ENCODE results near the gene ARPC3.
"Not testable (repeated sequence)": the region's sequence is repeated elsewhere in the genome, so short reads cannot be mapped to it uniquely, and the experiment has no call there.

ARPC3 gene

DNA sequence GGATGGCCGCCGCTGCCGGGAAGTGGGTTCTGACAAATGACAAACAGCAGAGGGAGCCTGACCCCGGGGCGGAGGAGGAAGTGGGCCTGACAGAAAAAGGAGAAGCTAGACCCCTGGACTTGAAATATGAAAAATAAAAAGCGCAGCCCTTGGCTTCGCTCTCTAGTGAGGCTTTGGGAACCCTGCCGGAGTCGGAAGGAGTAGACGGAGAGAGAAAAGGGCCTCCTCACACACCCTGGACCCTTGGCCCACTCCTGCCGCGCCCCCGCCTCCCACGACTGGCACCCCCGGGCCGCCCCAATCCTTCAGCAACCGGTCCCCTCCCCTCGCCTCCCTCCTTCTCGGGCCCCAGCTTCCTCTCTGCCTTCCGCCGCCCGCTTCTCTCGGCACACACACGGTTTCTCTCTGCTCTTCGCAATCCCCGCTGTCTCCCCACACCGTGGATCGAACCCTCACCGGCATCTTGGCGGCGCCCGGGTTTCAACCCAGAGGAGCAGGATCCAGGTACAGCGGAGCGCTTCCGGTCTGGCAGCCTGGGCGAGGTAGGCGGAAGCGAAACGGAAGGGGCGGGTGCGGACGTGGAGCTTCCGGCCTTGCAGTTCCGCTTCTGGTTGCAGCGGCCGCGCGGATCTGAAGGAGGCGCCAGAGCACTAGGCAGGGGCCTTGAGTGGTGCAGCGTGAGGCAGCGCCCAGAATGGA lies at the start of gene ARPC3:
TSS of gene ARPC3 (minus strand) at position 539 of the 699 bp plus-strand sequence. CDS start at position 462, 77 bp downstream.
- peak within 1 kb of the TSS; percentile 81 to 86 for H3K9ac ChIP-seq (ENCODE audit: low read depth in 1 of 2, low read length in 2 of 2)
- H3K4me1 ChIP-seq (ENCODE audit: control insufficient read depth in 2 of 2, insufficient read depth in 2 of 2, low read length in 2 of 2) = peaks cover 6 to 10% of the 10 kb centered on the region in 2 donors

DNA sequence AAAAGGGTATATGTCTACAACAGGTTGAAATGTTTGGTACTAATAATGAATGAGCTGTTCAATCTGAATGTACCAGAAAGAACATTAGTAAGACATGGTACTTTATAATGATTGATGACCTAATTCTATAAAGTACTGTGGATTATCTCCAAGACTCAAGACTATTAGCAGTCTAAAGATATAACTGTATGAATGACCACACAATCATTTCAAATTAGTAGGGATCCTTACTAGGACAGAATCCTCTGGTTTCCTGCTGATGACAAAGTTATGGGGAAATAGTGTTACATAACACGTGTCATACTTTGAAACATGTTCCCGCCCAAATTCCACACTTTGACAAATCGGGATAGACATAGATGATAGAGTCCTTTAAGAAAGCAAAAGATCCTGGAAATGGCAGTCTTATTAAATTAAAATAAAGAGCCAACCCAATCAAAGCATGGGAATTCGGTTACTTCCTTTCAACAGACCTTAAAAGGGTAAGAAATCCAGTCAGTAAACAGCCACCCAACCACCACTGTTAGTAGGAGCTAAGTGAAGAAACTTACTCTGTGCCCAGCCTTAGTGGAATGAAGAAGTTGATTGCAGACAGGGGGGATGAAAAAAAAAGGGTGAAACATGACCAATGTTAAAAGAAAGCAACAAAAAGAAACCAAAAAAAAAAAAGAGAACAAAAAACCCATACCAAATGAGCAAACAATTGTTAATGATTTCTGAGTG lies 49.0 kb upstream of the ARPC3 start:
- Histone ChIP-seq H3K27me3 (ENCODE audit: control insufficient read depth in 2 of 2, insufficient read depth in 2 of 2, low read length in 2 of 2) (no peaks in the 10 kb centered on the region), H3K9me3 (ENCODE audit: control insufficient read depth in 2 of 2, low read length in 2 of 2) (no peaks in the 10 kb centered on the region), H3K27ac (ENCODE audit: low read depth in 2 of 2, low read length in 2 of 2) (no peak overlapping the region)

More for the DNA sequence above, at the start of gene ARPC3:
- peak within 1 kb of the TSS; percentile 95 for H3K4me3 ChIP-seq (ENCODE audit: low read length in 2 of 2)
- H3K27me3 ChIP-seq (ENCODE audit: control insufficient read depth in 2 of 2, insufficient read depth in 2 of 2, low read length in 2 of 2) = no peaks in the 10 kb centered on the region
- peaks cover 13 to 15% of the 10 kb centered on the region in 2 donors for H3K36me3 ChIP-seq (ENCODE audit: control insufficient read depth in 2 of 2, insufficient read depth in 2 of 2, low read length in 2 of 2)
- H3K27ac ChIP-seq (ENCODE audit: low read depth in 2 of 2, low read length in 2 of 2) = peak within 1 kb of the TSS; percentile 94 to 96
- H3K9me3 ChIP-seq (ENCODE audit: control insufficient read depth in 2 of 2, low read length in 2 of 2) = no peaks in the 10 kb centered on the region

DNA sequence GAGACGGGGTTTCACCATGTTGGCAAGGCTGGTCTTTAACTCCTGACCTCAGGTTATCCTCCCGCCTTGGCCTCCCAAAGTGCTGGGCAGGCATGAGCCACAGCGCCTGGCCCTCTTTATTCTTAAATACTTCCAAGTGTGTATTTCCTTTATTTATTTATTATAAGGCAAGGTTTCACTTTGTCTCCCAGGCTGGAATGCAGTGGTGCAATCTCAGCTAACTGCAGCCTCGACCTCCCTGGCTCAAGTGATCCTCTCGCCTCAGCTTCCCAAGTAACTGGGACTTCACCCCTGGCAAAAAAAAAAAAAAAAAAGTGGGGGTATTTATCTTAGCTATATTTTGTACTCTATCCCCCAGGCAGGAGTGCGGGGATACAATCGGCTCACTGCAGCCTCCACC lies 25.3 kb upstream of the ARPC3 start:
- Histone ChIP-seq H3K27ac (ENCODE audit: low read depth in 2 of 2, low read length in 2 of 2) (no peak overlapping the region), H3K36me3 (ENCODE audit: control insufficient read depth in 2 of 2, insufficient read depth in 2 of 2, low read length in 2 of 2) (no peaks in the 10 kb centered on the region), H3K4me3 (ENCODE audit: low read length in 2 of 2) (no peak overlapping the region), H3K9me3 (ENCODE audit: control insufficient read depth in 2 of 2, low read length in 2 of 2) (no peaks in the 10 kb centered on the region), H3K27me3 (ENCODE audit: control insufficient read depth in 2 of 2, insufficient read depth in 2 of 2, low read length in 2 of 2) (no peaks in the 10 kb centered on the region), H3K4me1 (ENCODE audit: control insufficient read depth in 2 of 2, insufficient read depth in 2 of 2, low read length in 2 of 2) (no peaks in the 10 kb centered on the region), H3K9ac (ENCODE audit: low read depth in 1 of 2, low read length in 2 of 2) (no peak overlapping the region)

More for the DNA sequence above, 49.0 kb upstream of the ARPC3 start:
- peaks cover 12 to 13% of the 10 kb centered on the region in 2 donors for H3K36me3 ChIP-seq (ENCODE audit: control insufficient read depth in 2 of 2, insufficient read depth in 2 of 2, low read length in 2 of 2)
- no peak overlapping the region for H3K4me3 ChIP-seq (ENCODE audit: low read length in 2 of 2)
- peaks cover 14 to 19% of the 10 kb centered on the region in 2 donors for H3K4me1 ChIP-seq (ENCODE audit: control insufficient read depth in 2 of 2, insufficient read depth in 2 of 2, low read length in 2 of 2)
- H3K9ac ChIP-seq (ENCODE audit: low read depth in 1 of 2, low read length in 2 of 2) = no peak overlapping the region

DNA sequence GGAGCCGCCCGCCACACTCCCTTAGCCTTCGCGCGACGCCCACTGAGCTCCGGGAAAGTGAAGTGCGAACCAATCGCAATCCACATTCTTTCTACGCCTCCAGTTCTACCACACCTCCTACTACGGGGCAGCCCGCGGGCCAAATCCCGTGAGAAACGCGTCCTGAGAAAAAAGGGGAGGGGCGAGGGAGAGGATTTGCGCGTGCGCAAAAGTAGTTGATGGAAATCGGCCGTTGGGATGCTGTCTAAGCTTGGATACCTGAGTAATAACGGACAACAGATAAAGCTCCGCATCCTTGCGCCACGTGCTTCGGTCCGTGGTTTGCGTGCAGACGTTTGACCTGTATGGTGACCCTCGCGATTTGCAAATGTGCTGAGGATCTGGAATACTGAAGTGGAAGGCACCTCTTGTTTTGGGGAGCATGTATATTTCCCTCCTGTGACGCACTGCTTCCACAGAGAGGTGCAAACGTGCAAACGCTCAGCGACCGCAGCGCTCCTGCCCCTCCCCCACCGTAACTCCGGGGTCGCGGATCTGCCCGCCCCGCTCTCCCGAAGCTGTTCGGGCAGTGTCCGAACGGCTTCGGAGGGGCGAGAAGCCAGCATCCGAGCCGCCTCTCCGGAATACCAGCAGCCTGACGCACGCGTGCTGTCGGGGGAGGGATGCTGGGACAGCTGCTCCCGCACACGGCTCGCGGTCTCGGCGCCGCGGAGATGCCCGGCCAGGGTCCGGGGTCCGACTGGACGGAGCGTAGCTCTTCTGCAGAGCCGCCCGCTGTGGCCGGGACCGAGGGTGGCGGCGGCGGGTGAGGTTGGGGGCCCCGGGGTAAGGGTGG lies 18.3 kb upstream of the ARPC3 start, which contains the start of the genes FAM216A and GPN3:
TSS of gene FAM216A (plus strand) at position 632 of the 835 bp plus-strand sequence. CDS start at position 663, 31 bp downstream.
TSS of gene GPN3 (minus strand) at position 44 of the 835 bp plus-strand sequence. CDS start 54 bp downstream, outside the sequence.
- peaks cover 16 to 21% of the 10 kb centered on the region in 2 donors for H3K4me1 ChIP-seq (ENCODE audit: control insufficient read depth in 2 of 2, insufficient read depth in 2 of 2, low read length in 2 of 2)
- H3K27me3 ChIP-seq (ENCODE audit: control insufficient read depth in 2 of 2, insufficient read depth in 2 of 2, low read length in 2 of 2) = no peaks in the 10 kb centered on the region
- peak within 1 kb of the TSS; percentile 82 to 86 for H3K9ac ChIP-seq (ENCODE audit: low read depth in 1 of 2, low read length in 2 of 2)
- H3K36me3 ChIP-seq (ENCODE audit: control insufficient read depth in 2 of 2, insufficient read depth in 2 of 2, low read length in 2 of 2) = peaks cover 10% of the 10 kb centered on the region in 2 donors
- H3K9me3 ChIP-seq (ENCODE audit: control insufficient read depth in 2 of 2, low read length in 2 of 2) = no peaks in the 10 kb centered on the region
- peak within 1 kb of the TSS; percentile 71 to 91 for H3K27ac ChIP-seq (ENCODE audit: low read depth in 2 of 2, low read length in 2 of 2)
- peak within 1 kb of the TSS; percentile 90 to 99 for H3K4me3 ChIP-seq (ENCODE audit: low read length in 2 of 2)

DNA sequence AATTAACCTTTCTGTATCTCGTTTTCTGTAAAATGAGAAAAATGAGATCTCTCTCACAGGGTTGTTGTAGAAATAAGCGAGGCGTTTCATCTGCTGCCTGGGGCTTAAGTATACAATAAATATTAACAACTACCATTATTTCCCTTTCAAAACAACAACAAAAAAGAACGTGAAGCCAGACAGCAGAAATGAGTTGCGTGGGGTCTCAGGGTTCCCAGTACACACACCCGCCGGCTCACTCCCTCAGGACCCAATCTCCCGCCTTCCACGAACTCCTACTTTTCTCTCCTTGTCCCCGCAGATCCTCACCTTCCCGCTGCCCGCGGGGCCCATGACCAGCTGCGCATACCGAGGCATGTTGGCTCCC lies 17.7 kb upstream of the ARPC3 start:
- Histone ChIP-seq H3K4me1 (ENCODE audit: control insufficient read depth in 2 of 2, insufficient read depth in 2 of 2, low read length in 2 of 2) (peaks cover 16 to 21% of the 10 kb centered on the region in 2 donors), H3K27me3 (ENCODE audit: control insufficient read depth in 2 of 2, insufficient read depth in 2 of 2, low read length in 2 of 2) (no peaks in the 10 kb centered on the region), H3K27ac (ENCODE audit: low read depth in 2 of 2, low read length in 2 of 2) (peak overlapping the region; percentile 71 to 91), H3K9ac (ENCODE audit: low read depth in 1 of 2, low read length in 2 of 2) (peak overlapping the region; percentile 82 to 83), H3K36me3 (ENCODE audit: control insufficient read depth in 2 of 2, insufficient read depth in 2 of 2, low read length in 2 of 2) (peaks cover 10% of the 10 kb centered on the region in 2 donors), H3K4me3 (ENCODE audit: low read length in 2 of 2) (peak overlapping the region; percentile 90 to 99), H3K9me3 (ENCODE audit: control insufficient read depth in 2 of 2, low read length in 2 of 2) (no peaks in the 10 kb centered on the region)

DNA sequence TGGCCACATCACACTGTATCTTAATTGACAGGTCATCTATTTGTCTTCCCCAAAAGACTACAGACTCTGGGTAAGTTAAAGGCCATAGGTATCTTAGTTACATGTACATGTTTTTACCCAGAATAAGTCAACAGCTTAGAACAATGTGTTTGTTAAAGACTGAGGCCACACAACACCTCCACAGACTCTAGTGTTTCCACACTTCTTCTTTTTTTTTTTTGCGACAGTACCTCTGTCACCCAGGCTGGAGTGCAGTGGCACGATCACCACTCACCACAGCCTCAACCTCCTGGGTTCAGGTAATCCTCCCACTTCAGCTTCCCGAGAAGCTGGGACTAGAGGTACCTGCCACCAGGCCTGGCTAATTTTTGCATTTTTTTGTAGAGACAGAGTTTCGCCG lies 16.7 kb upstream of the ARPC3 start:
- peaks cover 16 to 21% of the 10 kb centered on the region in 2 donors for H3K4me1 ChIP-seq (ENCODE audit: control insufficient read depth in 2 of 2, insufficient read depth in 2 of 2, low read length in 2 of 2)
- peaks cover 10 to 16% of the 10 kb centered on the region in 2 donors for H3K36me3 ChIP-seq (ENCODE audit: control insufficient read depth in 2 of 2, insufficient read depth in 2 of 2, low read length in 2 of 2)
- no peaks in the 10 kb centered on the region for H3K27me3 ChIP-seq (ENCODE audit: control insufficient read depth in 2 of 2, insufficient read depth in 2 of 2, low read length in 2 of 2)
- peak overlapping the region in 1 of 2 donors; percentile 99 for H3K4me3 ChIP-seq (ENCODE audit: low read length in 2 of 2)
- no peak overlapping the region for H3K27ac ChIP-seq (ENCODE audit: low read depth in 2 of 2, low read length in 2 of 2)
- no peaks in the 10 kb centered on the region for H3K9me3 ChIP-seq (ENCODE audit: control insufficient read depth in 2 of 2, low read length in 2 of 2)
- peak overlapping the region in 1 of 2 donors; percentile 82 for H3K9ac ChIP-seq (ENCODE audit: low read depth in 1 of 2, low read length in 2 of 2)

DNA sequence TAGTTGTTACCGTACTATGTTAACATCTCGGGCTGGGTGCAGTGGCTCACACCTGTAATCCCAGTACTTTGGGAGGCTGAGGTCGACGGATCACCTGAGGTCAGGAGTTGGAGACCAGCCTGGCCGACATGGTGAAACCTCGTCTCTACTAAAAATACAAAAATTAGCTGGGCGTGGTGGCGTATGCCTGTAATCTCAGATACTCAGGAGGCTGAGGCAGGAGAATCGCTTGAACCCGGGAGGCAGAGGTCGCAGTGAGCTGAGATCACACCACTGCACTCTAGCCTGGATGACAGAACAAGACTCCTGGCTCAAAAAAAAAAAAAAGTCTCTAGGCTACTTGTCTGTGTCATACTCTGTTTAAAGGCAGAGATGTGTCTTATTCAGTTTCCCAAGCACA lies 15.6 kb upstream of the ARPC3 start:
- H3K27ac ChIP-seq (ENCODE audit: low read depth in 2 of 2, low read length in 2 of 2); H3K9ac ChIP-seq (ENCODE audit: low read depth in 1 of 2, low read length in 2 of 2): not testable (repeated sequence)
- peaks cover 16 to 21% of the 10 kb centered on the region in 2 donors for H3K4me1 ChIP-seq (ENCODE audit: control insufficient read depth in 2 of 2, insufficient read depth in 2 of 2, low read length in 2 of 2)

DNA sequence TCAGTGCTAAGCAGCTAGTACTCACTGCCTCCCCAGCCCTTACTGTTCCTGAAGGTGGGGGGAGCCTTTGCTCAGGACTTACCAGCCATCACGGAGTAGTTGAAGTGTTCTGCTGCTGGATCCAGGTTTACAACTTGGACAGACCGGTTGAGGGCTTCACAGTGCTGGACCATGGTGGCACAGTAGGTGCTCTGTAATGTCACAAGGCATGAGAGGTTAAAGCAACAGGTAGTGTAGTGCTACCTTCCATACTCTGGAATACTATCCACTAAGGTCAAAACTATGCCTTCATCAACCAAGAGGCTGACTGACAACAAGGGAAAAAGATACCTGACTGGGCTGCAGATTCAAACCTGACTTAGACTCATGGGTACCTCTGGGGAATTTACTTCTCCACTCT lies 14.9 kb upstream of the ARPC3 start:
- Histone ChIP-seq H3K9me3 (ENCODE audit: control insufficient read depth in 2 of 2, low read length in 2 of 2) (no peaks in the 10 kb centered on the region), H3K36me3 (ENCODE audit: control insufficient read depth in 2 of 2, insufficient read depth in 2 of 2, low read length in 2 of 2) (peaks cover 13 to 16% of the 10 kb centered on the region in 2 donors)

More for the DNA sequence above, 15.6 kb upstream of the ARPC3 start:
- not testable (repeated sequence) for H3K4me3 ChIP-seq (ENCODE audit: low read length in 2 of 2); H3K27me3 ChIP-seq (ENCODE audit: control insufficient read depth in 2 of 2, insufficient read depth in 2 of 2, low read length in 2 of 2); H3K9me3 ChIP-seq (ENCODE audit: control insufficient read depth in 2 of 2, low read length in 2 of 2)
- H3K36me3 ChIP-seq (ENCODE audit: control insufficient read depth in 2 of 2, insufficient read depth in 2 of 2, low read length in 2 of 2) = peaks cover 10 to 16% of the 10 kb centered on the region in 2 donors

DNA sequence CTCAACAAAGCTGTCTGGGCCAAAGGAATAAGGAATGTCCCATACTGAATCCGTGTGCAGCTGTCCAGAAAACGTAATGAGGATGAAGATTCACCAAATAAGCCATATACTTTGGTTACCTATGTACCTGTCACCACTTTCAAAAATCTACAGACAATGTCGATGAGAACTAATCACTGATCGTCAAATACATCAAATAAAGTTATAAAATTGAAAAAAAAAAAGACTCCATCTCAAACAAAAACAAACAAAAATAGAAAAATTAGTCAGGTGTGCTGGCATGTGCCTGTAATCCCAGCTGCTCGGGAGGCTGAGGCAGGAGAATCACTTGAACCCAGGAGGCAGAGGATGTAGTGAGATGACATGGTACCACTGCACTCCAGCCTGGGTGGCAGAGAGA lies 11.1 kb upstream of the ARPC3 start:
- not testable (repeated sequence) for H3K4me1 ChIP-seq (ENCODE audit: control insufficient read depth in 2 of 2, insufficient read depth in 2 of 2, low read length in 2 of 2); H3K9me3 ChIP-seq (ENCODE audit: control insufficient read depth in 2 of 2, low read length in 2 of 2); H3K9ac ChIP-seq (ENCODE audit: low read depth in 1 of 2, low read length in 2 of 2); H3K27me3 ChIP-seq (ENCODE audit: control insufficient read depth in 2 of 2, insufficient read depth in 2 of 2, low read length in 2 of 2); H3K27ac ChIP-seq (ENCODE audit: low read depth in 2 of 2, low read length in 2 of 2); H3K4me3 ChIP-seq (ENCODE audit: low read length in 2 of 2)
- H3K36me3 ChIP-seq (ENCODE audit: control insufficient read depth in 2 of 2, insufficient read depth in 2 of 2, low read length in 2 of 2) = peaks cover 16 to 20% of the 10 kb centered on the region in 2 donors

More for the DNA sequence above, 14.9 kb upstream of the ARPC3 start:
- Histone ChIP-seq H3K27me3 (ENCODE audit: control insufficient read depth in 2 of 2, insufficient read depth in 2 of 2, low read length in 2 of 2) (no peaks in the 10 kb centered on the region), H3K9ac (ENCODE audit: low read depth in 1 of 2, low read length in 2 of 2) (no peak overlapping the region), H3K4me3 (ENCODE audit: low read length in 2 of 2) (no peak overlapping the region), H3K4me1 (ENCODE audit: control insufficient read depth in 2 of 2, insufficient read depth in 2 of 2, low read length in 2 of 2) (peaks cover 16 to 21% of the 10 kb centered on the region in 2 donors), H3K27ac (ENCODE audit: low read depth in 2 of 2, low read length in 2 of 2) (no peak overlapping the region)
